ENCODE data around the gene SUN1. TPM values are rescaled to one million over a fixed set of nuclear protein-coding genes. Genes with fewer than 3 reads are reported as not detected.

The SUN1 gene
- total RNA-seq, 1 experiment from 2014 or later = 158 TPM

DNA sequence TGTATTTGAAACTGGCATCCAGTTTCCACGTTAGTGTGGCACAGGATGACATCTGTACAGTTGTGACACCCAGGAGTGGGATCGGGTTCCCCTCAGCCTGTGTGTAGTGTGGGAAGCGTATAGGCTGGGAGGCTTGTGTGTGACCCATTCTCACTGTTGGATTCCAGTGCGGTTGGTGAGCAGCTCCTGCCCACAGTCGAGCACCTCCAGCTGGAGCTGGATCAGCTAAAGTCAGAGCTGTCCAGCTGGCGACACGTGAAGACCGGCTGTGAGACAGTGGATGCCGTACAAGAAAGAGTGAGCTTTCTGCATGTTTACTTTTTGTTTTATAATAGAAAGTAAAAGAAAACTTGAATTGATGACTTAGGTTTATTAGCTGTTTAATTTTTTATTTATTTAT, 25.4 kb downstream of the SUN1 start:
- TF ChIP-seq, protein P1, sequence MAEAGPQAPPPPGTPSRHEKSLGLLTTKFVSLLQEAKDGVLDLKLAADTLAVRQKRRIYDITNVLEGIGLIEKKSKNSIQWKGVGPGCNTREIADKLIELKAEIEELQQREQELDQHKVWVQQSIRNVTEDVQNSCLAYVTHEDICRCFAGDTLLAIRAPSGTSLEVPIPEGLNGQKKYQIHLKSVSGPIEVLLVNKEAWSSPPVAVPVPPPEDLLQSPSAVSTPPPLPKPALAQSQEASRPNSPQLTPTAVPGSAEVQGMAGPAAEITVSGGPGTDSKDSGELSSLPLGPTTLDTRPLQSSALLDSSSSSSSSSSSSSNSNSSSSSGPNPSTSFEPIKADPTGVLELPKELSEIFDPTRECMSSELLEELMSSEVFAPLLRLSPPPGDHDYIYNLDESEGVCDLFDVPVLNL (CRISPR knock-in tag; IDR thresholded peaks at IDR 0.05; ENCODE audit: borderline replicate concordance, low read depth) = no peak
- TF ChIP-seq ZNF263 (CRISPR knock-in tag; IDR thresholded peaks at IDR 0.05; ENCODE audit: low read depth) = no peak
- TF ChIP-seq, protein P2, sequence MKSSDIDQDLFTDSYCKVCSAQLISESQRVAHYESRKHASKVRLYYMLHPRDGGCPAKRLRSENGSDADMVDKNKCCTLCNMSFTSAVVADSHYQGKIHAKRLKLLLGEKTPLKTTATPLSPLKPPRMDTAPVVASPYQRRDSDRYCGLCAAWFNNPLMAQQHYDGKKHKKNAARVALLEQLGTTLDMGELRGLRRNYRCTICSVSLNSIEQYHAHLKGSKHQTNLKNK (CRISPR knock-in tag; IDR thresholded peaks at IDR 0.05) = no peak
- TF ChIP-seq, protein P3, sequence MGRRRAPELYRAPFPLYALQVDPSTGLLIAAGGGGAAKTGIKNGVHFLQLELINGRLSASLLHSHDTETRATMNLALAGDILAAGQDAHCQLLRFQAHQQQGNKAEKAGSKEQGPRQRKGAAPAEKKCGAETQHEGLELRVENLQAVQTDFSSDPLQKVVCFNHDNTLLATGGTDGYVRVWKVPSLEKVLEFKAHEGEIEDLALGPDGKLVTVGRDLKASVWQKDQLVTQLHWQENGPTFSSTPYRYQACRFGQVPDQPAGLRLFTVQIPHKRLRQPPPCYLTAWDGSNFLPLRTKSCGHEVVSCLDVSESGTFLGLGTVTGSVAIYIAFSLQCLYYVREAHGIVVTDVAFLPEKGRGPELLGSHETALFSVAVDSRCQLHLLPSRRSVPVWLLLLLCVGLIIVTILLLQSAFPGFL (CRISPR knock-in tag; IDR thresholded peaks at IDR 0.05; ENCODE audit: borderline replicate concordance) = no peak
- no peak for TF ChIP-seq NFATC4 (CRISPR knock-in tag; IDR thresholded peaks at IDR 0.05)
- TF ChIP-seq, protein P4, sequence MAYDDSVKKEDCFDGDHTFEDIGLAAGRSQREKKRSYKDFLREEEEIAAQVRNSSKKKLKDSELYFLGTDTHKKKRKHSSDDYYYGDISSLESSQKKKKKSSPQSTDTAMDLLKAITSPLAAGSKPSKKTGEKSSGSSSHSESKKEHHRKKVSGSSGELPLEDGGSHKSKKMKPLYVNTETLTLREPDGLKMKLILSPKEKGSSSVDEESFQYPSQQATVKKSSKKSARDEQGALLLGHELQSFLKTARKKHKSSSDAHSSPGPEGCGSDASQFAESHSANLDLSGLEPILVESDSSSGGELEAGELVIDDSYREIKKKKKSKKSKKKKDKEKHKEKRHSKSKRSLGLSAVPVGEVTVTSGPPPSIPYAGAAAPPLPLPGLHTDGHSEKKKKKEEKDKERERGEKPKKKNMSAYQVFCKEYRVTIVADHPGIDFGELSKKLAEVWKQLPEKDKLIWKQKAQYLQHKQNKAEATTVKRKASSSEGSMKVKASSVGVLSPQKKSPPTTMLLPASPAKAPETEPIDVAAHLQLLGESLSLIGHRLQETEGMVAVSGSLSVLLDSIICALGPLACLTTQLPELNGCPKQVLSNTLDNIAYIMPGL (CRISPR knock-in tag; IDR thresholded peaks at IDR 0.05) = no peak
- TF ChIP-seq CBFB (CRISPR knock-in tag; IDR thresholded peaks at IDR 0.05; ENCODE audit: low read depth) = no peak
- TF ChIP-seq ZNF138 (CRISPR knock-in tag; conservative IDR thresholded peaks at IDR 0.05) = no peak
- TF ChIP-seq, protein P5, sequence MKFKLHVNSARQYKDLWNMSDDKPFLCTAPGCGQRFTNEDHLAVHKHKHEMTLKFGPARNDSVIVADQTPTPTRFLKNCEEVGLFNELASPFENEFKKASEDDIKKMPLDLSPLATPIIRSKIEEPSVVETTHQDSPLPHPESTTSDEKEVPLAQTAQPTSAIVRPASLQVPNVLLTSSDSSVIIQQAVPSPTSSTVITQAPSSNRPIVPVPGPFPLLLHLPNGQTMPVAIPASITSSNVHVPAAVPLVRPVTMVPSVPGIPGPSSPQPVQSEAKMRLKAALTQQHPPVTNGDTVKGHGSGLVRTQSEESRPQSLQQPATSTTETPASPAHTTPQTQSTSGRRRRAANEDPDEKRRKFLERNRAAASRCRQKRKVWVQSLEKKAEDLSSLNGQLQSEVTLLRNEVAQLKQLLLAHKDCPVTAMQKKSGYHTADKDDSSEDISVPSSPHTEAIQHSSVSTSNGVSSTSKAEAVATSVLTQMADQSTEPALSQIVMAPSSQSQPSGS (CRISPR knock-in tag; IDR thresholded peaks at IDR 0.05; ENCODE audit: borderline replicate concordance, low read depth) = no peak
- TF ChIP-seq, protein P6, sequence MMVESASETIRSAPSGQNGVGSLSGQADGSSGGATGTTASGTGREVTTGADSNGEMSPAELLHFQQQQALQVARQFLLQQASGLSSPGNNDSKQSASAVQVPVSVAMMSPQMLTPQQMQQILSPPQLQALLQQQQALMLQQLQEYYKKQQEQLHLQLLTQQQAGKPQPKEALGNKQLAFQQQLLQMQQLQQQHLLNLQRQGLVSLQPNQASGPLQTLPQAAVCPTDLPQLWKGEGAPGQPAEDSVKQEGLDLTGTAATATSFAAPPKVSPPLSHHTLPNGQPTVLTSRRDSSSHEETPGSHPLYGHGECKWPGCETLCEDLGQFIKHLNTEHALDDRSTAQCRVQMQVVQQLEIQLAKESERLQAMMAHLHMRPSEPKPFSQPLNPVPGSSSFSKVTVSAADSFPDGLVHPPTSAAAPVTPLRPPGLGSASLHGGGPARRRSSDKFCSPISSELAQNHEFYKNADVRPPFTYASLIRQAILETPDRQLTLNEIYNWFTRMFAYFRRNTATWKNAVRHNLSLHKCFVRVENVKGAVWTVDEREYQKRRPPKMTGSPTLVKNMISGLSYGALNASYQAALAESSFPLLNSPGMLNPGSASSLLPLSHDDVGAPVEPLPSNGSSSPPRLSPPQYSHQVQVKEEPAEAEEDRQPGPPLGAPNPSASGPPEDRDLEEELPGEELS (CRISPR knock-in tag; IDR thresholded peaks at IDR 0.05) = no peak
- TF ChIP-seq, protein P7, sequence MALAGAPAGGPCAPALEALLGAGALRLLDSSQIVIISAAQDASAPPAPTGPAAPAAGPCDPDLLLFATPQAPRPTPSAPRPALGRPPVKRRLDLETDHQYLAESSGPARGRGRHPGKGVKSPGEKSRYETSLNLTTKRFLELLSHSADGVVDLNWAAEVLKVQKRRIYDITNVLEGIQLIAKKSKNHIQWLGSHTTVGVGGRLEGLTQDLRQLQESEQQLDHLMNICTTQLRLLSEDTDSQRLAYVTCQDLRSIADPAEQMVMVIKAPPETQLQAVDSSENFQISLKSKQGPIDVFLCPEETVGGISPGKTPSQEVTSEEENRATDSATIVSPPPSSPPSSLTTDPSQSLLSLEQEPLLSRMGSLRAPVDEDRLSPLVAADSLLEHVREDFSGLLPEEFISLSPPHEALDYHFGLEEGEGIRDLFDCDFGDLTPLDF (CRISPR knock-in tag; IDR thresholded peaks at IDR 0.05) = no peak
- no peak for TF ChIP-seq ZNF317 (CRISPR knock-in tag; IDR thresholded peaks at IDR 0.05; ENCODE audit: borderline replicate concordance, low read depth)
- no peak for TF ChIP-seq ZBTB21 (CRISPR knock-in tag; IDR thresholded peaks at IDR 0.05; ENCODE audit: borderline replicate concordance)
- Mint-ChIP-seq H3K4me3 (no peak overlapping the region), H3K9me3 (no peaks in the 10 kb centered on the region), H3K27ac (no peak overlapping the region), H3K27me3 (ENCODE audit: low read depth) (no peaks in the 10 kb centered on the region), H3K36me3 (peaks cover 83% of the 10 kb centered on the region), H3K4me1 (no peaks in the 10 kb centered on the region)
- DNase-seq (ENCODE audit: low spot score) (no peak), ATAC-seq (no peak)
- ChIA-PET POLR2A (no interaction called here), CTCF (no interaction called here)

DNA sequence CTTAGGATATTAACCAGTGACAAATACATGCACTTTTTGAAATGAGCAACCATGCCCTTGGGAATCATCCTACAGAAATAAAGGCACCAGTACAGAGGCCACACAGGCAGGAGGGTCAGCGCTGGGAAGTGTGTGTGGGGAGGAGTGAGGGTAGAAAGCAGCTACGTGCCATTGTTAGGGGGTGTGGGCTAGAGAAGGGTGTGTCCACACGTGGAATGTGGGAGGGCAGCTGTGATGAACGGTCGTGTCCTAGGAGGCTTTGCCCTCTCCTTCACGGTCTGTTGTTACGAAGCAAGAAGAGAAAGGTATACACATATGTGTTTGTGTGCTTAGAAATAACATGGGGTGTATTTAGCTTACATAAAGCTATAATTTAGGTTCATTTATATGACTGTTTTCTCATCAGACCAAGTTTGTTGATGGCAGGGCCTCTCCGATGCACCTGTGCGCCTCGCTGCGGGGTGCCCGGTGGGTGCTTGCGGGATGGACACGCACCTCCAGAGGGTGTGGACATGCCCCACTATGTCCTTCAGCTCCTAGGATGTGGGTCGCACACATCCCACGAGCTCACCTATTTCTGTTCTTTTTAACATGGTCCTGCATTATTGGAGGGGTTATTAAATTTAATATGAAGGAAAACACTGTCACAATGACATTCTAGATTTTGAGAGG, 27.2 kb downstream of the SUN1 start:
- no peak for ATAC-seq
- no peak for TF ChIP-seq RELA (CRISPR knock-in tag; IDR thresholded peaks at IDR 0.05; ENCODE audit: borderline replicate concordance)
- Mint-ChIP-seq H3K36me3 (peaks cover 78% of the 10 kb centered on the region), H3K27ac (no peak overlapping the region; the same call in 1 of the 2 replicates), H3K27me3 (ENCODE audit: low read depth) (no peaks in the 10 kb centered on the region), H3K9me3 (no peaks in the 10 kb centered on the region), H3K4me1 (no peaks in the 10 kb centered on the region), H3K4me3 (no peak overlapping the region)
- CTCF ChIA-PET = interaction anchor here (1.4 kb wide), 1 partner anchor 14 kb away, joined by 4 read pairs; no protein-coding TSS in a partner anchor
- POLR2A ChIA-PET = no interaction called here
- DNase-seq (ENCODE audit: low spot score) = no peak
